ENCODE results near the gene SSR3.
"Not testable (repeated sequence)": the region's sequence is repeated elsewhere in the genome, so short reads cannot be mapped to it uniquely, and the experiment has no call there.

The SSR3 gene
- total RNA-seq, result 108 to 154 (median 120) reads per million in 4 experiments

DNA sequence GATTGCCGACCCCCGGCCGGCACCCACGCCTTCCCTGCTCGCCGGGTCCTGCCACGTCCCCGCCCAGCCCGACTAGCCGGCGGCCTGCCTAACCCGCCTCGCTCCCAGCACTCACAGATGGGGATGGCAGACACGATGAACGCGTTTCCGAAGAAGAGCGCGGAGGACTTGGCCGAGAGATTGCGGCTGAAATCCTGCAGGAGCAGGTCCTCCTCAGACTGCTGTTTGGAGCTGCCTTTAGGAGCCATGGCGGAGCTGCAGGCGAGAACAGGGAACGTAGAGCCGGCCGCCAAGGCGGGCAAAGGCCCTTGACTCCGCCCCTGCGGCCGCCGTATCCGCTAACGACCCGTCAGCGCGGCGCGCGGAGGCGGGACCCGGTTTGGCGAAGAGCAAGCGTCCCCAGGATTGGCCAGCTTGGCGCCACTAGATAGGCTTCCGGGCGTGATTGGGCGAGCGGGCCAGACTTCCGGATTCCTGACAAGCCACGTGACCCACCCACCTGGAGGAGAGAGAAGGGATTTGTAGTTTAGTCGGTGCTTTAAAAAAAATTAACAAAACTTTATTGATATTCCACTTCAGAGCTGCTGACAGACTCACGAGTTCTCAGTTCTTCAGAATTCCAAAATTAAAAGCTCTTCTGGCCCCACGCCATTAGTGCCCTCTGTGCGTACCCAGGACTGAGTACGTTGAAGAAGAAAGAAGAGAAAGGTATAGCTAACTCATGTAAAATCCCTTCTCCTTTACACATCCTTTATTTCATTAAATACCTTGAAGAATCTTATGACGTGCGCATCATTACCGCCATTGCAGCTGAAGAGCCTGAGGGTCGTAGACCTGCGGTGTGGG, at the start of gene SSR3:
TSS of gene SSR3 (minus strand) at position 276 of the 846 bp plus-strand sequence. CDS start at position 248, 28 bp downstream.
- DNase-seq, result peak; percentile 97

DNA sequence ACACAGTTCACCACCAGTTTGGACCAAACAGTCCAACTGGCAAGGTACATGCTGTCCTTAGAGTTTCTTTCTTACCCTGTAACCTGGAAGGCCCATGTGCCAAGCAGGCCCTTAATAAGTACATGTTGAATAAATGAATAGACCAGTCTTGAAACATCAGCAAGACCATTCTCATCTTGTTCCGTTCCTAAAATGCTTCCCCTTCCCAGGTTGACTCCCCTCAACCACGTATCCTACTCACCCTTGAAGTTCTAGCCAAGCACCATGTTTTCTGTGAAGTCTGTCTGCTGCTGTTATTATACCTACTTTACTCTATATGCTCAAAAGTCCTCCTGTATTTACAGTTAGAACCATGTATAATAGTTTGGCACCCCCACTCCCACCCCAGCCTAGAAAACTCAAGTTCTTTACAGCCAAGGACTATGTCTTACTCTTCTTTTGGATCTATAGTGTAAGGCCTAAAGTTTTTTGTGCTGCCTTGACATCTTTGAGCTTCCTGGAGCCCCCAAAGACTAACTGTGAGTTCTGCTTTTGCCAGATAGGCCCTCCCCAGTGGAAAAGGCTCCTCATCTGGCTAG, 49.2 kb upstream of the SSR3 start:
- DNase-seq, result no peak

DNA sequence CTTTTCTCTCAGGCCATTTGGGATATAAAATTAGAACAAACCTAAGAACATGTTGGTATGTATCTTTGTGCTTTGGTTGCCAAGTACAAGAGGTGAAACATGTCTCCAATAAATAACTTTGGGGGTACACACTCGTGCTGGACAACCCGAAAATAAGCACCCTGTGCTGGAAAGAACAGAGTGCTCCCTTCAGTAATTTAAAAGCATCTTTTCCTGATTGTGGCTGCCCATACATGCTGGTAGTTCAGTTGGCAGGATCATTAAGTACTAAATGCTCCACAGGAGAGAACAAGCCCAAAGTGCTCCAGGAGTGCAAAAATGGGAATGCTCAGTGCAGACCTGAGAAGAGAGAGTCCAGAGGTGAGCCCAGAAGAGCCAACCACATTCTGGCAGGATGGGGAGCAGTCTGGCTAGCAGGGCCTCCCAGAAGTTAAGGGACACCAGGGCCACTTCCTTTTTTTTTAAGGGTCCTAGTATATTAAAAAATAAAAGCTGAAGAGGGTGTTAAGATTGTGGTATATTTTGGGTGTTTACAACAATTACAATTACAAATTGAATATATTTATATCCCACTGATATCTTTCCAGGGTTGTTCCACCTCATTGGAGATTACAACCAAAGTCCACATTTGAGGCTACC, 48.6 kb upstream of the SSR3 start:
- no peak for DNase-seq

DNA sequence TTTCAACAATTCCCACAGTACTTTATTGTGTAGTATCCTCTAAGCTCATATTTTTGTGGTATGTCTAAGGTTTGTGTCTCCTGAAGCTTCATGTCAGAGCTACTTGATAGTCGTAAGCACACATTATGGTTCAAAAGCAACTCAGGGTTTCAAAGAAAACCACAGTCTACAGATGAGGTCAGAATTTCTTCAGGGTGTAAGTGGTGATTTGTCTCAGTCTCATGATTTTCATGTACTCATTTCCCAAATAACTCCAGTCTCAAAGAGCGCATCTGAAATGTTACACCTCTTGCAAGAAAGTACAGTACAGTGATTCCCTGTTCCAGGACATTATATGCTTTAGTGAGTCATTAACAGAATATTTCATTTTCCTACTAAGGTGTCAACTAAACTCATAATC, 47.5 kb upstream of the SSR3 start:
- no peak for DNase-seq

- no peak for DNase-seq
These were observed 46.6 kb upstream of the SSR3 start for GRCh38 chr3:156601497-156601896.

DNA sequence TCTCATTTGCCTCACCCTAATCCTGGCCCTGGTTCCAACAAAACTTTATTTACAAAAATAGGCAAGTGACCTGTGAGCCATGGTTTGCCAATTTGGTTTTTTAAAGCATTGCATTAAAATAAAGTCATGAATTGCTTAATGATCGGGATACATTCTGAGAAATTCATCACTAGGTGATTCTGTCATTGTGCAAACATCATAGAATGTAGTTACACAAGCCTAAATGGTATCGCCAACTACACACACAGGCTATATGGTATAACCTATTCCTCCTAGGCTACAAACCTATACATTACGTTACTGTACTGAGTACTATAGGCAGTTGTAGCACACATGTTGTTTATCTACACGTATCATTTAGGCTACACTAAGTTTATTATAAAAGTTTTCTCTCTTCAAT, 45.9 kb upstream of the SSR3 start:
- no peak for DNase-seq

- no peak for DNase-seq
These were observed 44.4 kb upstream of the SSR3 start for GRCh38 chr3:156599089-156599874.

DNA sequence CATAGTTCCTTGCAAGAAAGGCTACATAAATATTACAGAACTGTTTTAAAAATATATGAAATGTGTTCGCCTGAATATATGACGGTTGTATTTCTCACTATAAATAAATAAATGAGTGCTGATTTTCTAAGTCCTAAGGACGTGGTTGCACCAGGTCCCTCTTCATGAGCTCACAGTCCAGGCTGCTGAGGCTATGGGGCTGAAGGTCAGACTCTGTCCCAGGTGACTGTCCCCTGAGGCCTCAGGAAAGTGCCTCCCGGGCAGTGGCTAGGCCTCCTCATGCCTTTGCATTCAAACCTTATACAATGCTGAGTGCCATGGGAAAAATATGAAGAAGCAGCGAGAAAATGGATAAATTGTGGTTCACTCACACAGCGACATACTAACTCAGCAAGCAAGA, 43.5 kb upstream of the SSR3 start:
- no peak for DNase-seq

DNA sequence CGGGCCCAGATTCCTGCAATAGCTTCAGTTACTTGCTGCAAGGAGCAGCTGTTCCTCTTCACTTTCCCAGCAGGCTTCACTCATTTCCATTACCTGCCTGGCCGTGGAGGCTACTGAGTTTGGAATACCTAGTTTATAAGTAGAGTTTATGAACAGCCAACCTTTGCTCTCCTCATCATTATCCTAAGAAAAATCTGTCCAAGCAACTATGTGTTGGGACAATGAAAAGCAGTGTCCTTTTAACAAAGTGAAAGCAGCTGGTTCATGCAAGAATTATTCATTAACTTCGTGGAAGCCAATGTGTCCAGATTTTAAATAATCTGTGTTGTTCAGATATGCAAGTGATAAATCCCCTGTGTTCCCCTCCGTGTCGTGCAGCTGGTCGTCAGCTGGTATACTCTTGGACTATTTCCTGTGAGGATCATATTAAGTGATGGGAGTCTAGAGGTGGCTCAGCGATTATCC, 39.3 kb upstream of the SSR3 start:
- DNase-seq, result no peak

GRCh38 chr3:156593814-156594213, 38.9 kb upstream of the SSR3 start:
- DNase-seq, result no peak

DNA sequence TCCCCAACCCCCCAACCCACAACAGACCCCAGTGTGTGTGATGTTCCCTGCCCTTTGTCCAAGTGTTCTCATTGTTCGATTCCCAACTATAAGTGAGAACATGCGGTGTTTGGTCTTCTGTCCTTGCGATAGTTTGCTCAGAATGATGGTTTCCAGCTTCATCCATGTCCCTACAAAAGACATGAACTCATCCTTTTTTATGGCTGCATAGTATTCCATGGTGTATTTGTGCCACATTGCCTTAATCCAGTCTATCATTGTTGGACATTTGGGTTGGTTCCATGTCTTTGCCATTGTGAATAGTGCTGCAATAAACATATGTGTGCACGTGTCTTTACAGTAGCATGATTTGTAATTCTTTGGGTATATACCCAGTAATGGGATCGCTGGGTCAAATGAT, 34.9 kb upstream of the SSR3 start:
- DNase-seq, result not testable (repeated sequence)

DNA sequence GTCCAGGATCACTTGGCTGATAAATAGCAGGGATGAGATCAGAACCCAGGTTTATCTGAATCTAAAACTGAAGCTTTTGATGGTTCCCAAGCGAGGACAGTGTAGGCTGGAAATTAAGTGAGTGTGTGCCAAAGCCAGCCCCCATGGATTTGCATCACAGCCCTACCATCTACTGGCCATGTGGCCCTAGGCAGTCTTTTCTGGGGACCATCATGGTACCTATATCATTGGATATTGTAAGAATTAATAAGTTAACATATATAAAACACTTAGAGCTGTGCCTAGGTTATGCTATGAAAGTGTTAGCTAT, 32.8 kb upstream of the SSR3 start:
- DNase-seq, result no peak

GRCh38 chr3:156586905-156587759, 32.2 kb upstream of the SSR3 start:
- DNase-seq, result no peak

GRCh38 chr3:156583469-156583868, 28.6 kb upstream of the SSR3 start:
- DNase-seq, result no peak

DNA sequence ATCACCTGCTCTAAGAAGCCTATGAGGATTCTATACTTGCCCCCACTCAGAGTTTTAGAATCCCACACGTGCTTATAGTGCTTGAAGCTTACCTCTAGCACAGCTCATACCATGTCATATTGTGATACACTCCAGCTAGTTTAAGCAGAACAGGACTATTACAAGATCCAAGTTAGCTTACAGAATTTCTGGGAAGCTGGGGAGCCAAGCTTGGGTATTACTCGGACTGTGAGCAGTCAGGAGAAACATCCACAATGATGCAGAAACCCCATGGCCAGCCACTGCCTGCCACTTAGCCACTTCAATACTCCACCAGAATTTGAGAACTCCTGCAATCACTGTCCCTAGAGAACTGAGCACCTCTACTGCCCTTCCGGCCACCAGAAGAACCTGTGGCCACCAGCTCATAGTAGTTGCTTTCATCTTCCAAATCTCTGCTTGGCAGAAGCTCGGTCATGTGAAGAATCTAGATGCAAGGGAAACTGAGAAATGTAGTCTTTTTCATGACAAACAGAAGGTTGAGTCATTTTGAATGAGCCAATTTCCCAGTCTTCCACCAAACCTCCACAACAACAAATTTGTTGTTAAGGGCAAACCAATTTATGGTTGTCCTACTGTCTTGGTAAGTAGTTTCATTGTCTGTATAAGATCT, 27.7 kb upstream of the SSR3 start:
- DNase-seq, result no peak

- DNase-seq, result no peak
These were observed 27.0 kb upstream of the SSR3 start for GRCh38 chr3:156581954-156582353.

- DNase-seq, result no peak
These were observed 26.1 kb upstream of the SSR3 start for GRCh38 chr3:156581033-156581432.

- DNase-seq, result no peak
These were observed 24.5 kb upstream of the SSR3 start for GRCh38 chr3:156579427-156579851.

GRCh38 chr3:156577736-156578135, 22.8 kb upstream of the SSR3 start:
- DNase-seq, result no peak

DNA sequence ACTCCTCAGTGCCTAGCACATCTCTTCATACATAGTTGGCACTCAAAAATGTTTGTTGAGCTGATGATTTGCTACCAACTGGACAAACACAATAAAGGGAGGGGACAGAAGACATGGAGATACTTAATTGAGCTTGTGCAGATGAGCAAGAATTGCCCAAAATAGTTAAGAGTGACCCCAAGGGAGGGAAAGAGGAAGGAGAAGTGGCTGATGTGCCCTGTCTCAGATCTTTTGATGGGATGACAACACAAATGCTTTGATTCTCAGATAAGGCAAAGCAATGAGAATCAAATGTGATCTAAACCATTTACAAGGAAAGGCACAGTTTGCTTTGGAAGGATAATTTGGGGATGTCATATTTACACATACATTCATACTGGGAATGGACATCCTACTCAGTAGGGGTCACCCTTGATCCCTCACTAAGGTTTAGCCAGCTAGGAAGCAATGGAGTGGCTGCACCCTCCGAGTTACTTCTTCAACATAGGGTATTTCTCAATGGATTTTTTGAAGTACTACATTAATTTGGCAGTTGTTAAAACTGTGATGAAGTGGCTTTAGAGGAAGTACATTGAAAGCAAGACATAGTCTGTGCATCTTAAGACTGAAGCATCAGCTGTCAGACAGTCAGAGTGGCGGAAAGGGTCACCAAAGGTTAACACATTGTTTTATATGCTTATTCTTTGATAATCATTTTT, 21.9 kb upstream of the SSR3 start:
- DNase-seq, result no peak

- no peak for DNase-seq
These were observed 21.1 kb upstream of the SSR3 start for GRCh38 chr3:156576051-156576450.

Measured in effector CD8-positive, alpha-beta T cell (primary cell).